Stimulated activated CD4-positive, alpha-beta T cell treated with anti-CD3 and anti-CD28 coated beads, TNF-alpha, amount 100 ng/mL, for 24 hours (primary cell): ENCODE results near the gene FBXO45.
"Not testable (repeated sequence)": the region's sequence is repeated elsewhere in the genome, so short reads cannot be mapped to it uniquely, and the experiment has no call there.

Experiments
- DNase-seq, 3 experiments: peaks; one replicate each; pipeline ENCODE4 v3.0.0-alpha.2; 2020; ENCODE audit warnings: low read depth in 3 of 3

Gene FBXO45

DNA sequence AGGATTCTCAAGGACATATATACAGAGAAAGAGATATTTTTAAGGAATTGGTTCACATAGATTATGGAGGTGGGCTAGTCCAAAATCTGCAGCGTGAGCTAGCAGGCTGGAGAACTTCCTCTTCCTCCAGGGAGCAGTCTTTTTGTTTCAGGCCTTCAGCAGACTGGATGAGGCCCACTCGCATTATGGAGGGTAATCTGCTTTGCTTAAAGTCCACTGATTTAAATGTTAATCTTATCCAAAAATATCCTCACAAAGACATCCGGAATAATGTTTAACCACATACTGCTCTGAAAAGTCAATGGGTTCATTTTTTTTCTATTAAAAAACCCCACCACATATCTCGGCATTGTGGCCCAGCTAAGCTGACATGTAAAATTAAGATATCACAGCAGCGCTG lies 48.8 kb downstream of the FBXO45 start:
- no peak for DNase-seq

DNA sequence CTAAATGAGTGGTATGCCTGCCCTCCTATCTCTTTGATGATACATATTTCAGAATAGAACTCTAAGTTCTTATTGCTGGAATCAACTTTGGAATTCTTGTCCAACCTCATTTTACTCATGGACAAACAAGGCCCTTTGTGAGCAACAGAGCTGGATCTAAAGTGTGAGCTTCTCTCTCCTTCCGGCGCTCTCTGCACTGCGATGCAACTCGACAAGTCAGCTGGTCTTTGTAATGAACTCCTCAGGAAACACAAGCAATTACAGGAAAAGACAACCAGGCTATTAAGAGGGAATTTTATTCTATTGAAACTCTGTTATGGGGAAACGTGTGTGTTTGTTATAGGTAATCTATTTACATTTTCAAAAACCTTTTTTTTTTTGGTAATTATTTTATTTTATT lies 50.8 kb downstream of the FBXO45 start:
- DNase-seq = no peak

DNA sequence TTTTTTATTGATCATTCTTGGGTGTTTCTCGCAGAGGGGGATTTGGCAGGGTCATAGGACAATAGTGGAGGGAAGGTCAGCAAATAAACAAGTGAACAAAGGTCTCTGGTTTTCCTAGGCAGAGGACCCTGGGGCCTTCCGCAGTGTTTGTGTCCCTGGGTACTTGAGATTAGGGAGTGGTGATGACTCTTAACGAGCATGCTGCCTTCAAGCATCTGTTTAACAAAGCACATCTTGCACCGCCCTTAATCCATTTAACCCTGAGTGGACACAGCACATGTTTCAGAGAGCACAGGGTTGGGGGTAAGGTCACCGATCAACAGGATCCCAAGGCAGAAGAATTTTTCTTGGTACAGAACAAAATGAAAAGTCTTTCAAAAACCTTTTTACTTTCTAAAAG lies 51.2 kb downstream of the FBXO45 start:
- not testable (repeated sequence) for DNase-seq

DNA sequence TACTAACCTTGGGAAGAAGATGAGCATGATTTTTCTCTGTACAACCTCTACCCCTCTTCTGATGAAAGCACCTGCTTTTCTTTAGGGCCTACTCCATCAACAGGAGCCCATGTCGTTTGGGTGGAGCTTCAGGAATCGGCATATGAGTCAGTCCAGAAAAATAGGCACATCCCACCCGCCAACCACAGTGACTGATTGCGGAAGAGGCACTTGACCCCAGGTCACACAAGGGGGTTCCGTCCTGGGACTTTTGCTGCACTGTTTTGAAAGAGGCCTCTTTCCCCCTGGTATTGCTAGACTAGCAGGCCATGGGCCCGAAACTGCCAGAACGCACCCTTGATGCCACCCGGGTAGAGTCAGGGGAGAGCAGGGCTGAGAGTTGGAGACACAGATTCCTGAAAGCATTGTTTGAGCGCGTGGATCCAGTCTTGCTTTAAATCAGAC lies 51.7 kb downstream of the FBXO45 start:
- no peak for DNase-seq

DNA sequence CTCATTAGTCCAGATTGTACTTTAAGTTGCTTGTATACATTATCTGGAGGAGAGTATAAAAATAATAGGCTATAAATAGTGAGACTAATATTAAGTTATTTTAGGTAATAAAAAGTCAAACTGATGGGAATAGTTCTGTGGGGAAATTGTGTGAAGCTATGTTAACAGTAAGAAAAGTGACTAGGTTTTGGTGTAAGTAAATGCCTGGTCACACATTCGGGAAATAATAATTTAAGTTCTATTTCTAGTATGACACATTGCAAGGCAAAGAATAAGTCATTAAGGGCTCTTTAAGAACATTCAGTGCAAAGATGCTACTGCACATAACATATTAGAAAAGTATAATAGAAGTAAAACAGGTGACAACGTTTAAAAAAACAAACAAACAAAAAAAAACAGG lies 52.2 kb downstream of the FBXO45 start:
- DNase-seq = no peak

DNA sequence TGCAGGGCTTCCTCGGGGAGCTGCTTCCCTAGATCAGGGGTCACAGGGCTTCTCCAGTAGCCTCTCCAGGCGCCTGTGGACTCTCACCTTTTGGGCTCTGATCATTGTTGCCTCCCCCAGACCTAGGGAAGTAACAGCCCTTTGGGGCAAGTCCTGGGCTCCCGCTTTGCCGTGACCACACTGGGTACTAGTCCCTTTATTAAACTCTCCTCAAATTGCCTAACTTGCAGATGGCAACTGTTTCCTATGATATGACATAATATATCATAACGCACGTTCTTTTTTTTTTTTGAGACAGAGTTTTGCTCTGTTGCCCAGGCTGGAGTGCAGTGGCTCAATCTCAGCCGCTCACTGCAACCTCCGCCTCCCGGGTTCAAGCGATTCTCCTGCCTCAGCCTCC lies 53.2 kb downstream of the FBXO45 start:
- no peak for DNase-seq

DNA sequence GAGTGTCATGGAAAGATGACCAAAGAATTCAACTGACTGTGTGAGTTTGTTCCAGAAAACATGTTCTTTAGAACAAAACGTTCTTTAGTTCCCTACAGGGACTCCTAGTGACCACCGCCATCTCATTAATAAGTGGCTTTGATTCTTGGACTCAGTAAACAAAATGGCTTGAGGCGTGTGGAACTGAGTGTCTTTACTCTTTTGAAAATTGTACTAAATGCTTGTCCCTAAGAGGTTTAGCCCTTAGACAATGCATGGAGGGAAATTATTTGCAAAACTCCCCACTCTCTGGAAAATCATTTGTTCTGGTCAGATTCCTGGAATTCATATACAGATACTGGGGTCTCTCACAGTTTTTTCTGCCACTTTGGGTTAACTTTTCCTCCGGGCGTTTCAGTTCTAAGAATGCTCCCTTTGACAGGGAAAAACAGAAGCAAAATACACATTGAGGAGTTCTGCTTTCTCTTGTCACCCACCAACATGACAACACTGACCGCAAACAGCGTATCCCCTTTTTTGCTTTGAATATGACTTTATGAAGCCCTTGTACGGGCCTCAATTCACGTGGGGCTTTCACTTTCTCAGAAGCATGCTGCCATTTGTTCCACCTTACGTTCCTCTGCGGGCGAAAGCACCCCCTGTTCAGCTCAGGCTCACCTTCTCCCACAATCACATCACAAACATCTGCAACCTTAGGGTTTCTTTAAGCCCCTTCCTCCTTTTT lies 55.8 kb downstream of the FBXO45 start:
- peak in 1 of 3 experiments; percentile 37 for DNase-seq

DNA sequence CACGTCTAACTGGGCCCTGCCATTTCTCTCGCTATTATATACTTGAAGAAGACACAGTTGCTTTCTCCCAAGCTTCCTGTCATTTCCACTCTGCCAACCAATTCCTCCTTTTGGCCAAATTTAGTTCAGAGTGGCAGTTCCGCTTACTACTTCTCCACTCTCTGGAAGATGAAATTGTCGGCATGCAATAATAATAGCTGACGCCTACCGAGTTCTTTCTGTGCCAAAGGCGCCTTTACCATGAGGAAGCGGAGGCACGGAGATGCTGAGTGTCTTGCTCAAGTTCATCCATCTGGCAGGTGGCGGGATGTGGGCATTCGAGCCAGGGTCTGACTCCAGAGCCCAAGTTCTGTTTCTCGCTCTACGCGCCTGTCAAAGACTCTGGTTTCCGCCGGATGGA lies 56.4 kb downstream of the FBXO45 start:
- no peak for DNase-seq

DNA sequence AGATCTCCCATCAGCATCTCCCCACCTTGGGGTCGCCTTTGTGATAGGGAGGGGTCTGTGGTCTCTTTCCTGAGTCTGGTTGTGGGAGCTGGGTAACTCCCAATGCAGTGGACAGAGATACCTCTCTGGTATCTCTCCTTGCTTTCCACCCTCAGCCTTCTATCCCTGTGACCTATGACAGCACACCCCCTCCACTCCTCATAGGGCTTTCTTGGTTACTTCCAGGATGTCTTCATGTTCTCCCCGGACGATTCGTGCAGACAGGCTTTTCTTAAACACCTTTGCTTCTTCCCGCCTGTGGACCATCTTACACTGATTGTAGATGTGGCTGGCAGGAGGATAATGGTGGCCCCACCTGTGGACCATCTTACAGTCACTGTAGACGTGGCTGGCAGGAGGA lies 56.9 kb downstream of the FBXO45 start:
- no peak for DNase-seq

DNA sequence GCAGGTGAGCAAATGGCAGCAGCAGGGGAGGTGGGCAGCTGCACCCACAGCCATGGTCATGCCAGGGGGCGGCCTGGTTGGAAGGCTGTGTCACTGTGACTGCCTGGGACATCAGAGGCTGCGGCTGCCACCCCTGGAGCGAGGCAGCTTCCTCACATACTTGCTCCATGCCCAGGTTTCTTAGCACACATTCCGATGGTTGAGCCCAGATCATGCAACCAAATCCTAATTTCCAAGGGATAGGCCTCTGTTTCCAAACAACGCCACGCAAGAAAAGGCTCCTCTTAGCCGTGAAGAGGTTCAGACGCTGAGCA lies 59.4 kb downstream of the FBXO45 start:
- DNase-seq = no peak

DNA sequence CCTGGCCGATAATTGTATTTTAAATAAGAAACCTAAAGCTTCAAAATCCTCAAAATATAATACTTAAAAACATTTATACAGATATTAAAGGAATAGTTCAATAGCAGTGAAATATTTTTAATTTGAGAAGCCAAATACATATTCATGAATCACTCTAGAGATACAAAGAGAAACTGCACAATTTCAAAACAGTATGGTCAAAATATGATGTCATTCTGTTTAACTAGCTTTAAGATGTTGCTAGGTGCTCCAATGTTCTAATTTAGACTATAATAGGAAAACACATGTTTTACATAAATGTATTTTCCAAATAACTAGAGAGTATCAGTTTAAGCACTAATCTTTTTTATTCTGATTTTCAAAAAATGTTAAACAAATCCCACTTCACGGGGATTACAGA lies 60.8 kb downstream of the FBXO45 start:
- no peak for DNase-seq

DNA sequence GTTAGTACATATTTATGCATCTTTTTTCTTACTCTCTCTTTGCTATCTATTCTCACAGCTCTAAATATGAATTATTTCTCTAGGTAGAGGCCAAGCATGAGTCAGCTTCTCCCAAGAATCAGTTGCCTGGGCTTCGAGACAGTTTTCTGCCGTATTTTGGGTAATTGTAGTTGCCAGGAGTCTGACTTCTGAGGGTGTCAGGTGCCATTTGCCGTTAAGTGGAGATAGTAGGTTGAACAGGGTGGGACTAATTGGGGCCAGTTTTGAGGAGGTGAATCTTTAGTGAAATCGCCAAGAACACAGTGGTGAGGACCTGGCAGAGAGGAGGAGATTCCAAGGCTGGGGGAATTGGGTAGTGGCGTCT lies 63.2 kb downstream of the FBXO45 start:
- DNase-seq = no peak

DNA sequence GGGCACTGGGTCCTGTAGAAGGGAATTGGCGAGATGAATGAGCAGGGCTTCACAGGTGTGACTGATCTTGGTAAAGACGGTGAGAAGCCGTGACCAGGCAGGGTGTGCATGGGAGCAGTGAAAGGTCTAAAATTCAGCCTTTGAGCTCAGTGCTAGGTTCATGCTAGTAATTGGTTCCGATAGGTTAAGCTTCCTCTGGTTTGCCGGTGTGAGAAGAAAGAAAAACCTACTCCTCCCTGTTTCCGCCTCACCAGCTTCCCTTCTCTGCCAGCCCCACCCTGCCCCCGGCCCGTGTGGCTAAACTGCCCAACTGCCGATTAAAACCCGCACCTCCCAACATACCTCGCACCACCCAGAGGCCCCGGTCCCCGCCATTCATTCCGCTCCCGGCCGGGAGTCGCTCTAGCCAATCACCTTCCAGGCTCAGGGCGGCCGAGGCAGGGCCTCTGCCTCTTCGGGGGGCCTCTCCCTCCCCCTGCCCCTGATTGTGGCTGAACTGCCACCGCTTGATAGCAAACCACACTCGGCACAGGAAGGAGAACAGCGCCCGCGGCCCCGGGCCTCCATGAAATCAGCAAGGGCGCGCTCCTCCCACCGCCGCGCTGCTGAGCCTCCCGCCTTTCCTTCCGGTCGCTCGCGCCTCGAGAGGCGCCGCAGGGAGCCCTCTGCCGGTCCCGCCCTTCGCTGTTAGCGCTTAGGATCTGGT lies 63.7 kb downstream of the FBXO45 start:
- DNase-seq = peak; percentile 69 to 86 (median 69)

DNA sequence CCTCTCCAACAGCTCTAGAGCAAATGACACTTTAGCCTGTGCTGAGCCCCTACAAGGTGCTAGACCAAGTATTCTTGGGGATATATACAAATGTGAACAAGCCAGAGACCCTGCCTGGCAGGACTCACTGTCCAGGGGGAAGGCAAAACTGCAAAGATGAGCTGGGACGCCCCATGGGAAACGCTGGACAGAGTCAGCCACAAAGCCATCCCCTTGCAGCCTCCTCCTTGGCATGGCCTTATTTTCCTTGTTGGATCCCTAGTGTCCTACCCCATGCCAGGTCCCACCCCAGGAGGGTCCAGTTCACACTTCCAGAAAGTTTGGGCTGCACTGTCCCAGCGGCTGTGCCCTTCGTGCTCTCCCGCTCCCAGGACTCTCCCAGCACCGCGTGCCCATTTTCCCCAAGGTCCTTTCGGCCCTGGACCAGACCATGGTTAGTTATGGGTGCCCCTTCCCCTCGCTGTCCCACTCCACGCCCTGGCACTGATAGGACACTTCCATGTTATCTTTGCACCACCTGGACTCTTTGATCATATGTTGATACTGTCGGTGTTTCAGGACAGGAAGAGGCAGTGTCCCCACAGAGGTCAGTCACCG lies 65.2 kb downstream of the FBXO45 start:
- no peak for DNase-seq

DNA sequence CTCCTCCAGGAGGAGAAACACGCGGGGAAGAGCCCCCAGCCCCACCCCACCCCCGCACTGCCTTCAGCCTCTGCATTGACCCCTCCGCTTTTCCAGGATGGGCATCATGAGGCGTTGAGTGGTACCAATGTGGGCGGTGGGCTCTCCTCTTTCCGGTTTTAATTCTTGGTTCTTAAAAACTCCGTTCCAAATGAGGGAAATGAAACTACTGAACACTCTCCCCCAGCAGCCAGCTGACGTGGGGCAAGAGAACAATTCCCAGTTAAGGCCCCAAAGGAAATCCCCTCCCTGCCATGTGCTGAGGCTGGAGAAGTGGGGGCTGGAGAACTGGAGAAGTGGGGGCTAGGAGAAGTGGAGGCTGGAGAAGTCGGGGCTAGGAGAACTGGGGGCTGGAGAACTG lies 65.8 kb downstream of the FBXO45 start:
- no peak for DNase-seq

DNA sequence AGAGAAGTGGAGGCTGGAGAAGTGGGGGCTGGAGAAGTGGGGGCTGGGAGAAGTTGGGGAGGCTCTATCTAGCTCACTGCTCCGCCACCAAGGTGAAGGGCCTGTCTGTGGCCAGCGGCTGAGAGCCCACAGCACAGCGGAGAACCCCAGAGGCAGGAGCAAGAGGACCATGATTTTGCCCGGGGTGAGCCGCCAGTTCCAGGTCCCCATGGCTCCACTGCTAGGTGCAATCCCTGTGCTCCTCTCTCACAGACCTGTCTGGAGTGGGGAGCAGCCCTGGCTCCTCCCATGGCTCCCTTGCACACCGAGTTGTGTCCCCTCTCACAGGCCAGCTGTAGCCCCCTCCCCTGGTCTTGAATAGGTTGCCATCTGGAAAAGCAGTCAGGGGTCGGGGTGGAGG lies 66.4 kb downstream of the FBXO45 start:
- no peak for DNase-seq

DNA sequence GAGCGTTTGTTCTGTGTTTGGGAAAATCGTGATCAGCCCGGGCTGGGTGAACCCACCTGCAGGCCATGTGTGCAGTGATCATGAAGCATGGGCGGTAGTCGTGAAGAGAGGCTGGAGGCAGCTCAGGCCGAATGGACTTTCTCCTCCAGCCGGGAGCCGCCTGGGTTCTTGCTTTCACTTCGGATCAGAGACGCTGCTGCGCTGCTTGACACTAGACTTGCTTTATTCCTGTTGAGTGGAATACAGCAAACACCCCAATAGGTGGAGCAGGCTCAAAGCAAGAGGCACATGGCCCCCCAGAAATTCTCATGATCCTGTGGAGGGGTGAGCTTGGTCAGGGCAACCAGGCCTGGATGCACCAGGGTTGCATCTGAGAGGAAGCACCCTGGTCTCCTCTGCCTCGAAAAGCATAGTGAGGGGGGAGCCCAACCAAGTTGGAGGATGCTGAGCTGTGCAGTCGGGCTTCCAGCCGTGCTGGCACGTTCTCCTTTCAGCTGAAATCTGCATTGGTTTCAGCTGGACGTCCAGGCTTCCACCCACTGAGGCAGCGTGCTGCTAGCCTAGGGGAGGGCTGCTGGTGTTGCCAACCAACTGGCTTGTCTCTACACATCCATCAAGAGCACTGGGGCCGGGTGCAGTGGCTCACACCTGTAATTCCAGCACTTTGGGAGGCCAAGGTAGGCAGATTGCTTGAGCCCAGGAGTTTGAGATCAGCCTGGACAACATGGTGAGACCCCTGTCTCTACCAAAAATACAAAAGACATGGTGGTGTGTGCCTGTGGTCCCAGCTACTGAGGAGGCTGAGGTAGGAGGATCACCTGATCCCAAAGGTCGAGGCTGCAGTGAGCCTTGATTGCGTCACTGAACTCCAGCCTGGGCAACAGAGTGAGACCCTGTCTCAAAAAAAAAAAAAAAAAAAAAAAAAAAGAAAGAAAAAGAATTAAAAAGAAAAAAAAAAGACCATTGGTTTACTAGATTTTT lies 68.2 kb downstream of the FBXO45 start:
- no peak for DNase-seq

DNA sequence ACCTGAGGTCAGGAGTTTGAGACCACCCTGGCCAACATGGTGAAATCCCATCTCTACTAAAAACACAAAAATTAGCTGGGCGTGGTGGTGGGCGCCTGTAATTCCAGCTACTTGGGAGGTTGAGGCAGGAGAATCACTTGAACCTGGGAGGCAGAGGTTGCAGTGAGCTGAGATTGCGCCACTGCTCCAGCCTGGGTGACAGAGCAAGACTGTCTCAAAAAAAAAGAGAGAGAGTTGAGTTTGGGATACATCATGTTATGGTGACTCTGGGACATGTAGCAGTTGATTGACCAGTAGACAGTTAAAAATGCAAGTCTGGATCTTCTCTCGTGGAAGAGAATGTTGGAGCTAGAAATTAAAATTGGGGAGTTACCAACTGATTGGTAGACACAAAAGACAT lies 69.5 kb downstream of the FBXO45 start:
- not testable (repeated sequence) for DNase-seq
